GM12878 (cell line): ENCODE data around the gene ZCCHC24. TPM values are rescaled to one million over a fixed set of nuclear protein-coding genes. Genes with fewer than 3 reads are reported as not detected.

Experiments used
- ATAC-seq: fragments of 200-7000 bp; cut with Tn5 transposase; 3 replicates; pipeline ENCODE4 v1.9.1; 2020; ENCODE audit warnings: mild to moderate bottlenecking, moderate library complexity
- BruUV-seq: library from RNA; stranded (reverse); fragments of 400-500 nt; replicated peaks from 2 replicates; lab custom pipeline; 2021; lab: Mats Ljungman, UMichigan
- CTCF ChIA-PET: fragments of 300-600 bp; sonication (Branson Sonifier 250); formaldehyde crosslinking; extraction: SDS; loops from one replicate; lab custom pipeline; 2021; ENCODE audit warnings: inconsistent platforms; lab: Yijun Ruan, JAX
- POLR2A ChIA-PET: fragments of 350-600 bp; formaldehyde crosslinking; extraction: SDS; loops from one replicate; lab custom pipeline; 2021; ENCODE audit warnings: inconsistent platforms; lab: Charles Lee
- RAD21 ChIA-PET: fragments of 300-600 bp; sonication (Branson Sonifier 250); formaldehyde crosslinking; loops from one replicate; lab custom pipeline; 2023; ENCODE audit warnings: antibody characterized with exemption; ENCODE audit not compliant: unreplicated experiment; lab: Charles Lee
- SMC1A ChIA-PET: fragments of 300-600 bp; sonication (Branson Sonifier 250); formaldehyde crosslinking; loops from one replicate; lab custom pipeline; 2023; ENCODE audit not compliant: unreplicated experiment, uncharacterized antibody; lab: Charles Lee
- DNase-seq: peaks from one replicate; pipeline ENCODE4 v3.0.0-alpha.2; 2011; ENCODE audit warnings: low read depth, low spot score
- FAIRE-seq: peaks from 3 replicates; lab custom pipeline; 2011; peaks lifted over from hg19 to GRCh38; lab: Jason Lieb, UNC
- H2AFZ ChIP-seq: 2 replicates; pipeline ENCODE4 v1.6.0; 2011; ENCODE audit warnings: low read depth, low read length, control low read depth; ENCODE audit not compliant: control insufficient read depth
- H3K27ac ChIP-seq: 2 replicates; pipeline ENCODE4 v1.5.1; 2011; ENCODE audit warnings: control low read depth; ENCODE audit not compliant: control insufficient read depth, insufficient read depth
- H3K27me3 ChIP-seq, 2 experiments: replicated peaks in 1 of 2; 2 replicates each; pipeline versions ENCODE4 v1.6.0 to v1.6.1; 2011; ENCODE audit warnings: low read length in 1 of 2; ENCODE audit not compliant: control insufficient read depth in 2 of 2, insufficient read depth in 2 of 2
- H3K36me3 ChIP-seq, 2 experiments: 2 replicates each; pipeline ENCODE4 v1.5.1; 2011; ENCODE audit warnings: low read length in 1 of 2; ENCODE audit not compliant: control insufficient read depth in 2 of 2, insufficient read depth in 2 of 2
- H3K4me1 ChIP-seq: 2 replicates; pipeline ENCODE4 v1.6.1; 2011; ENCODE audit warnings: mild to moderate bottlenecking, low read length, moderate library complexity, mixed read lengths; ENCODE audit not compliant: control insufficient read depth, insufficient read depth
- H3K4me2 ChIP-seq: 2 replicates; pipeline ENCODE4 v1.6.0; 2011; ENCODE audit warnings: control low read depth; ENCODE audit not compliant: control insufficient read depth, insufficient read depth
- H3K4me3 ChIP-seq: fragments of 200-600 bp; sonication (generic); 2 replicates; pipeline ENCODE4 v1.5.1; 2016
- H3K79me2 ChIP-seq: 2 replicates; pipeline ENCODE4 v1.6.0; 2011; ENCODE audit warnings: low read length; ENCODE audit not compliant: control insufficient read depth, insufficient read depth
- H3K9ac ChIP-seq: 2 replicates; pipeline ENCODE4 v1.8.0; 2011; ENCODE audit warnings: low read length, control low read depth, mixed read lengths; ENCODE audit not compliant: control insufficient read depth, insufficient read depth
- H3K9me3 ChIP-seq: replicated peaks from 3 replicates; pipeline ENCODE4 v1.5.1; 2011; ENCODE audit warnings: mild to moderate bottlenecking, low read length; ENCODE audit not compliant: control insufficient read depth, insufficient read depth
- H4K20me1 ChIP-seq: 2 replicates; pipeline ENCODE4 v1.6.0; 2011; ENCODE audit not compliant: control insufficient read depth, insufficient read depth
- BMI1 ChIP-seq: fragments of 450-650 bp; IDR thresholded peaks from 2 replicates; pipeline ENCODE4 v1.6.1; 2016; ENCODE audit warnings: mild to moderate bottlenecking, moderate library complexity, borderline replicate concordance
- CBX3 ChIP-seq: fragments of 200-600 bp; sonication (generic); IDR thresholded peaks from 2 replicates; pipeline ENCODE4 v1.6.1; 2016; ENCODE audit warnings: low read depth, borderline replicate concordance
- HDAC2 ChIP-seq: fragments of 200-600 bp; sonication (generic); IDR thresholded peaks from 2 replicates; pipeline ENCODE4 v1.6.1; 2017
- NFYB ChIP-seq: IDR thresholded peaks from 2 replicates; pipeline ENCODE4 v1.6.1; 2011; ENCODE audit warnings: low read depth, mild to moderate bottlenecking, low read length, improper control_type of control experiment, moderate library complexity; ENCODE audit not compliant: insufficient read depth
- NR2C2 ChIP-seq: IDR thresholded peaks from 2 replicates; pipeline ENCODE4 v1.6.1; 2011; ENCODE audit warnings: borderline replicate concordance, low read depth; ENCODE audit not compliant: control insufficient read depth, insufficient read length
- NR2F1 ChIP-seq: fragments of 450-650 bp; conservative IDR thresholded peaks from 2 replicates; pipeline ENCODE4 v1.6.1; 2017; ENCODE audit warnings: mild to moderate bottlenecking
- RAD21 ChIP-seq: IDR thresholded peaks from 2 replicates; pipeline ENCODE4 v1.6.1; 2011; ENCODE audit warnings: mild to moderate bottlenecking, low read depth, low read length, moderate library complexity; ENCODE audit not compliant: insufficient read depth
- SPI1 ChIP-seq: IDR thresholded peaks from 2 replicates; pipeline ENCODE4 v1.6.1; 2011; ENCODE audit warnings: low read depth, mild to moderate bottlenecking, low read length, moderate library complexity, borderline replicate concordance; ENCODE audit not compliant: insufficient read depth
- SREBF2 ChIP-seq: IDR thresholded peaks from 2 replicates; pipeline ENCODE4 v1.6.1; 2012; ENCODE audit warnings: mild to moderate bottlenecking, low read length
- SUZ12 ChIP-seq: fragments of 200-600 bp; sonication (generic); IDR thresholded peaks from one replicate; pipeline ENCODE4 v1.6.1; 2018; ENCODE audit warnings: antibody characterized with exemption, mild to moderate bottlenecking; ENCODE audit not compliant: unreplicated experiment
- USF2 ChIP-seq: IDR thresholded peaks from 2 replicates; pipeline ENCODE4 v1.6.1; 2011; ENCODE audit warnings: low read depth, low read length, improper control_type of control experiment, borderline replicate concordance
- ZBTB40 ChIP-seq: fragments of 450-650 bp; IDR thresholded peaks from 2 replicates; pipeline ENCODE4 v1.6.1; 2016; ENCODE audit warnings: mild to moderate bottlenecking, moderate library complexity, borderline replicate concordance
- ZNF592 ChIP-seq: fragments of 450-650 bp; IDR thresholded peaks from 2 replicates; pipeline ENCODE4 v1.6.1; 2017; ENCODE audit warnings: mild to moderate bottlenecking, moderate library complexity
- ZNF622 ChIP-seq: fragments of 450-650 bp; IDR thresholded peaks from 2 replicates; pipeline ENCODE4 v1.6.1; 2017; ENCODE audit warnings: mild to moderate bottlenecking, inconsistent platforms
- WGBS: methylation state at CpG from one replicate; pipeline ENCODE4 v1.1.6; 2016; ENCODE audit warnings: low lambda C conversion rate; ENCODE audit not compliant: insufficient replicate concordance, insufficient coverage; ENCODE audit errors: missing lambda C conversion rate; 5-methylcytosine and 5-hydroxymethylcytosine counted together
- in situ Hi-C: fragments of 300-500 bp; cut with MboI; formaldehyde crosslinking; loops from 9 replicates; pipeline ENCODE4 v1.14.3; 2018; ENCODE audit warnings: mixed read lengths
- intact Hi-C: fragments of 100-400 bp; cut with micrococcal nuclease; formaldehyde crosslinking; loops from one replicate; pipeline ENCODE4 v1.14.2; 2022; ENCODE audit not compliant: unreplicated experiment
- polyA plus RNA-seq, 11 experiments: library from polyadenylated mRNA; depleted of rRNA in 4 of 11; unstranded in 6 of 11; stranded (reverse) in 5 of 11; fragments of >200 nt; fragmentation: Nextera tagmentation in 4 of 11; fragmentation: Illumina TruSeq in 1 of 11; extraction: Ambion mirVana in 4 of 11; extraction: Trizol in 1 of 11; gene quantifications; 1 replicate in 1 of 11; 2 replicates in 10 of 11; pipeline versions ENCODE4 v1.2.1 to v1.2.3, GENCODE V29; 2011 to 2016; ENCODE audit warnings: inconsistent platforms in 2 of 11, missing spikeins in 2 of 11, low read depth in 1 of 11
- total RNA-seq, 4 experiments: library from RNA; depleted of rRNA in 3 of 4; stranded (reverse); fragments of >200 nt in 3 of 4; fragmentation: Illumina TruSeq in 1 of 4; extraction: Trizol in 1 of 4; gene quantifications; 2 replicates each; pipeline versions ENCODE4 v1.2.1 to v1.2.3, GENCODE V29; 2013 to 2021

Gene ZCCHC24
- total and polyA plus RNA-seq, 10 of the 15 experiments (the other 5 are each of a cell fraction or from before 2014, with no cell fraction given): 0.02 to 0.62 (median 0.04) TPM; not detected in 4

- H3K36me3 ChIP-seq: no peaks in the 10 kb centered on the region
- no peaks in the 10 kb centered on the region for H3K9me3 ChIP-seq
- ChIA-PET SMC1A (no interaction called here), RAD21 (no interaction called here), CTCF (no interaction called here), POLR2A (no interaction called here)
- H3K4me3 ChIP-seq: no peak overlapping the region
- H3K4me2 ChIP-seq: no peak overlapping the region
- BruUV-seq: no TSS peak
- ATAC-seq (no peak), DNase-seq (no peak), FAIRE-seq (no peak)
- no peak overlapping the region for H2AFZ ChIP-seq
- H3K27me3 ChIP-seq: no peaks in the 10 kb centered on the region
- H3K79me2 ChIP-seq: no peaks in the 10 kb centered on the region
- H4K20me1 ChIP-seq: no peaks in the 10 kb centered on the region
- WGBS: 18% methylated on average over 6 of the region's 6 CpGs
- no peak overlapping the region for H3K9ac ChIP-seq
- no peak overlapping the region for H3K27ac ChIP-seq
- in situ Hi-C loops (no loop called here), intact Hi-C loops (no loop called here)
- H3K4me1 ChIP-seq: peaks cover 6% of the 10 kb centered on the region; the same call in 1 of the 2 replicates
- TF ChIP-seq SREBF2 (no peak), SPI1 (no peak), BMI1 (no peak), HDAC2 (no peak), NFYB (no peak), ZNF622 (no peak), USF2 (no peak), CBX3 (no peak), ZNF592 (no peak), NR2C2 (no peak), ZBTB40 (no peak), RAD21 (no peak), SUZ12 (no peak), NR2F1 (no peak)
These were observed 52.8 kb downstream of the ZCCHC24 start for GRCh38 chr10:79392506-79393176.
